Ramos (cell line): Measurements from ENCODE around the gene SYNDIG1.

ENCODE experiments used
- in situ Hi-C: fragments of 300-500 bp; cut with MboI; formaldehyde crosslinking; loops from one replicate; pipeline ENCODE4 v1.14.3; 2022; ENCODE audit warnings: low sequenced_read_pairs; ENCODE audit not compliant: unreplicated experiment

Gene SYNDIG1

DNA sequence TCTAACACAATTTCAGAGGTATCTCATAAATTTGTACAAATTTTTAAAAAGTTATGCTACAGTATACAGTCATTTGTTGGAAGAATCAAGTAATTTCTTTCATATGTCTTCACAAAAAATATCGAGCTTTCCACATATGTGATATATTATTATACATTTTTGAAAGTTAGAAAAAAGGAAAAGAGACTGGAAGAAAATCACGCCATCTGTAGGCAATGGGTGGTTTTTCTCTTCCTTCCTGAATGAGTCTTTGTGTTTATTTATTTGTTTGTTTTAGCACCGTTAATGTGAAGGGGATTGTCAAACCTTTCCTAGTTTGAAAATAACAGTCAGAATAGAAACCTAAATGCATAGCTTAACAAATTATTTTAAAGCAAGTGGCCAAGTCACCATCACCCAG lies 130.6 kb downstream of the SYNDIG1 start:
- in situ Hi-C loops, result no loop called here

DNA sequence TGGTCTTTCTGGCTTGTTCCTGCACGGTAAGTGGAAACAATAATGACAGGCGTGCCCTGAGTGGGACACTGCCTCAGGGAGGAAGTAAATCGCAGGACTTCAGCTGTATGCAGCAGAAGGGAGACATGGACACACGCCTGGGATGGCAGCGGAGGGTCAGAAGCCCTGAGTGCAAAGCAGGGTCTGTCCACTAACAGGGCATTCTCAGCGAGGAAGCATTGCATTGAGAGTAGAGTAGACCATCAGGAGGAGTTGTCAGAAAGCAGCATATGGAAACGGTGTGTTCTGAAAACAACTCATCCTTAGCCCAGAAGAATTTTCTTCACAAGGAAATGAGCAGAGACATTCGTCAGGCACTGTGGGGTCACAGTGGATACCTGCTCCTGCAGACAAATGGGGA lies 134.0 kb downstream of the SYNDIG1 start:
- in situ Hi-C loops, result no loop called here

DNA sequence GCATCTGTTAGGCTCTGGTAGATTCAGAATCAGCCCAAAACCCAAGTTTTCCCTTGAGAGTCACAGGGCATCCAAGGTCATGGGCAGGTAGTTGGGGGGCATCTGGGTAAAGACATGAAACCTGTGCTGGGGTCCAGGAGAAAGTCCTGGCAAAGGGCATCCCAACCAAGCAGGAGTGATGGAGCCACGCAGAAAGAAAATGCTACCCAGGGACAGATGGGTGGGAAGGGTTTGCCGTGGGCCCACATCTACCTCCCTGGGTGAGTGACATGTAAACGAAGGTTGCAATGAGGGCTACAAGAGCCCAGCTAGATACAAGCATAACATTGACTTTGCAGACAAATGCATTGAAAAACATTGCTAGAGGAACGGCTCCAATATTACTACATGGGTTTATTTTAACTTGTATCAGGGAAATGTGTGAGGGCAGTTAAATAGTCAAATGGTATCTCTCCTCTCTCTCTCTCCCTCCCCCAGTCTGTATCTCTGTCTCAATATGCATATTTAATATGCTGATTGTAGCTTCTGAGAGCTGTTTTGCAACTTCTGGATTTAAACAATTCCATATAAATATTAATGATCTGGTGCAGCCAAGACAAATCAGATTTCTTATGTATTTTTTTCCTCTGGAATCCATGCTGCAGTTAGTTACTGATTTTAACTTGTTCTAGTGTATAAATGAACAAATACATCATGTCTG lies 135.7 kb downstream of the SYNDIG1 start:
- in situ Hi-C loops, result no loop called here

DNA sequence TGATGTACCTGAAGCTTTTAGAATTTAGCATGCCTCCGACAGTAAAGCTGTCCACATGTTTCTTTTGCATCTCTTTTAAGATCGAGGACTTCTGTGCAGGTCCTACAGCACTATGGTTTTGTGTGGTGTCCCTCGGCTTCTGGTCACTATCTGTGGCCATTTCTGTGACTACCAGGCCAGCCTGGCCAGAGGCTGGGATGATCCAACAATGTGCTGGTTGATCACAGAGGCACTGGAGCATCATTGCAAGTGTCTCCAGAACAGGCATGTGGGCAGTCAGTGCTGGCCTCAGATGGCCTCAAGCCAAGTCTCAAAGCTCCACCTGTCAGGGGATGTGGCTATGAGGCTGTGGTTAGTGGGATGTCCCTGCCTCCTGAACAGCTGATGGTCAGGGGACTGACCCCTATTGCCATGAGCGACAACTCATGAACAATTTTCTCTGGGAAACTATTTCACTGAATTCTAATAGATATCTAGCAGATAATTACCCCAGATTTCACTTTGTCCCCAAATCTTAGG lies 136.6 kb downstream of the SYNDIG1 start:
- in situ Hi-C loops, result no loop called here

DNA sequence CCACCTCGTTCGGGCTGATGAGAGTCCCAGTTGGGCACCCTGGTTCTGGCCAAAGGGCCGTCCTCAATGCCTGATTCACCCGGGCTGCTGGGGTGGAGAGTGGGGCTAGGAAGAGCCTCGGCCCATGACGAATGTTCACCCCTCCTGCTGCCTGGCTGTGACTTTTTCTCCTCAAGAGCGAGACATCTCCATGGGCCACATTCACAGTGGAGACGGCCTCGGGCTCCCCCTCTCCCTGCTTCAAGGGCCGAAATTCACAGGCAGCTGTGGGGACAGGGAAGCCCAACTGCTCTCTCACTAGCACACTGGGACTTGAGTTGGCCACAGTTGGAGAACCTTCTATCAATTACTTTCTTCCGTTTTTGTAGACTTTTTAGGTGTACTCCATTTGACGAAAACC lies 138.0 kb downstream of the SYNDIG1 start:
- in situ Hi-C loops, result no loop called here

DNA sequence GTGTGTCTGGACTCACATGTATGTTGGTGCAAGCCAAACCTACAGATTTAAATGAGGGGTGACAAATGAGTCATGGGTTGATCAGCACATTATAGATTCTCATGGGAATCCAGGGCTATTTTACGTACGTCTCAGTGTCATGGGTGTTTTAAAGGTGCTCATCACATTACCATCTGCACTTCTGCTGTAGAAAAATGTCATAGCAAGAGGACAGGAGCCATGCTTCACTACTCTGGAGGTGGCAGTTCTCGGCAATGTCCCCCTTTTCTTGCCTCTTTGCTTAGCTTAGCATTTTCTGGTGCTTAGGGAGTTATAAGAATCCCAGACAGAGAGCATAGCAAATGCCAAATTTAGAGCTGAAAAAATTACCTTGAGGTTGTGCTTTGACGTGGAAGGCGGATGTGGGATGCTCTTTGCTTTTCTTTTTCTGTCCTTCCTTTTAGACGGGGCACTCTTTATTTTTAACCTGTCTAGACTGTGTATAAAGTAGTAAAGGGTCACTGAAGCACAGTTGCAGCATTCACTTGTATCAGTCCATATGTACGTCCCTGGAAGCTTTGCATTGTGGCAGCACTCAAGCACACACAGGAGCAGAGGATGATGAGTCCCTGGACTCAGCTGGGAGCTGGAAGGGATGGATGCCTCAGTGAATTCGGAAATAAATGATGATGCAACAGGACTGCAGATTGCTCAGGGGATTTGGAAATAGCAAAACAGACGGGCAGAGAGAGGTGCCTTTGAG lies 139.7 kb downstream of the SYNDIG1 start:
- in situ Hi-C loops, result no loop called here

DNA sequence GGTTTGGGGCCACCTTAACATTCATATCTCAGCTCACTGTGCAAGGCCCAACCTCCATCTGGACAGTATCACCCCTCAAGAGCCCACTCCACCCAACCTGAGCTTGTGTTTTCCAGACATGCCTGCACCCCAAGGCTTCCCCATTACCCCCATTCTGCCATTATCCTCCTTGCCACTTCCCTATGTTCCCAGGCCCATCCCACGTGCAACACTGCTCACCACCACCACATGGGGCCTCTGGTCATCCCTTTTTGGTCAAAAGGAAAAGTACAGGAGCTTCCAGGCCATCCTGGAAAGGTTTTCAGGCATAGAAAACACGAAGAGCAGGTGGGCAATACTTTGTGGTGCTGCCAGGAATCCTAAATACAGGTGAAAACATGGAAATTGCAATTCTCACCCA lies 140.3 kb downstream of the SYNDIG1 start:
- in situ Hi-C loops, result no loop called here

DNA sequence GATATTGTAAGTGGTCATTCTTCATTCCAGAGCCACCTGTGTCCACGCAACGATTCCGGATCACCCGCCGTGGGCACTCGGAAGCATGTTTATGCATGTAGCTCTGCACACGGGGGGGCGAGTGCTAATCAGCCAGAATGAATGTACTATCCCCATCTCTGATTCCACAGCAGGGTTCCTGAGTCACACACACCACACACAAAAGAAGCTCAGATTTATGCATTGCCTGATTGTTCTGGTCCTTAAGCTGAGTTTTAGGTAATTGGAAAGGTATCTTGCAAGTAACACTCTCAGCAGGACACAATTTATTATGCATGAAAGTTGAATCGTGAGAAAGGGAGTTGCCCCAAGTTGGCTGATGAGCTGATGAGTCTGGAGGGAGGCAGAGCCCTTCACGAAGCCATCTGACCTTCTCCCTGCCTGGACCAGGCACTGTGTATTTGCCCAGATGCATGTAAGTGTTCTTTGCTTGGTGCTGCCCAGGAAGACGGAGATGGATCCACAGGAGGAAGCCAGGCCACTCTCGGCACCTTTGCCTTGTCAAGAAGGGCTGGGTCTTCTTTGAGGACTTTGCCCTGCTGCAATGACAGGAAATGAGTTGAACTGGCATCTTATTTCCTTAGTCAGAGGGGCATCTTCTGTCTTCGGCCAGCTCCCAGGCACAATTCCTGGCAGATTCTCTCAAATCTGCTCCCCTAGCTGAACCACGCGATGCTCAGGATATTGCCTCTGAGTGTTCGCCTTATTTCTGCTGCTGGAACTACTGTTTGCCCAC lies 141.1 kb downstream of the SYNDIG1 start:
- in situ Hi-C loops, result no loop called here

DNA sequence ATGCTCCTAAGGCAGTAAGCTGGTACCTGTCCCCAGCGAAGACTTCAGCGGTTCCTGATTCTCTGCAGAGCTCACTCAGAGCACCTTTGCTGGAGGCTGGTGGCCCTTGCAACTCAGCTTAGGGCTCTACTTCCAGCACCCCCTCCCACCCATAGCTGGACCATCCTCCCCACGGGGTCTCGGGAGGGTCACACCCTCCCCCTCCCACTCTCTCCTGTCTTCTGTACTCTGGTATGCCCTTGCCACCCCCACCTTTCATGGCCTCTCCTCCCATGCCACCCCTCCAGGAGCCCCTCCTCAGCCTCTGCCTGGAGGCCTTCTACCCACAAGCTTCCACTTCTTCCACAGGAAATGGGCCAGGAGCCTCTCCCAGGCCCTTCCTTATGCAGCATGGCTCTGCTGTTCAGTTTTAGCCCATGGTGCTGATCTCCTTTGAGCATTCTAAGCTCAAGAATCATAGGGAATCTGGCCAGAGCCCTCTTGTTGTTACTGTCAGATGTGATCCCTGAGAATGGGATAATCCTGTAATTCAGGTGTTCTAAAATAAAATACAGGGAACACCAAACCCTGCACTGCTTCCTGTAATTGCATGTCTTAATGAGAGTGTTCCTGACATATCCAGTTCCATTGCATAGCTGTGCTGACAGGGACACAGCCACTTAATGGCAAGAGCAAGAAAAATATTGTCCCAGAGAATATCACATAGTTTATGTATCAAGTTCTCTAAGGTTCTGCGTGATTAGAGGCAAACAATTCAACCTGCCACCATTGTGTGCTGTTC lies 142.1 kb downstream of the SYNDIG1 start:
- in situ Hi-C loops, result no loop called here

DNA sequence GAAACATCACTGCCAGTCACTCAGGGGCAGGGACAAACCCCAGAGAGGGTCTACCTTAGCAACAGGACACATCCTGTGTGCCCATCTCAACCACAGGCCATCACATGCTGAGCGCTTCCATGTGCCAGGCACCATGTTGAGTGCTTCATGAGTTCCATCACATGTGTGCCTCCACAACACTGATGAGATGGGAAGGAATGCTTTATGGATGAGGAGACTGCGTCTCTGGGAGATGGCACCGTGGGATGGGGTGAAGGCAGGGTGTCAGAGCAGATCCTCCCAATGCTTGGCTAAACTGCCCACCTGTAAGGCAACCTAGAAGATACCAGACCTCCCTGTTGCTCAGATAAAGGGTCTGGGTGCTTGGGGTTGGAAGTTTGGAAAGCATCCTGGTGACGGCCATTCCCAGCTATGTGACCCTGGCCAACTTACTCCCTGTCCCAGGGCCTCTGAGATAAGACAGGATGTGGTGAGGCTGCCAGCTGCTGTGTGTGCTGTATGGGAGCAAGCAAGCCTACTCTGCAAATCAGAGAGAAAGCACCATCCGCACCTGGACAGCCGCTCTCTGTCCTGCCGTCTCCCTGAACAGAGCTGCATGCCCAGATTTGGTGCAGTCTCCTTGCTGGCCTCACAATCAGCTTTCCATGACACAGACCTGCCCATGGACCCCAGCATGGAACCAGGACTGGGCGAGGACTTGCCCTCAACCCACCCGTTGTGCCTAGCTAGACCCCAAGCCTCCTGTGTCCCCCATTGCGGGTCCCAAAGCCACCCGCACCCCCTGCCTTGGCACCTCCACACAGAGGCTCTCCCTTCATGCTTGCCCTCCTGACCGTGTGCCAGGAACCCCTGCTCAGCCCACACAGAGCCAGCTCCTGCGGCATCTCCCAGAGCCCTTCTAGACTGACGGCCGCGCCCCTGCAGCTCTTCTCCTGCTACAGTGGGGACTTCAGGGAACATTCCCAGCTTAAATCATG lies 143.7 kb downstream of the SYNDIG1 start:
- in situ Hi-C loops, result no loop called here

DNA sequence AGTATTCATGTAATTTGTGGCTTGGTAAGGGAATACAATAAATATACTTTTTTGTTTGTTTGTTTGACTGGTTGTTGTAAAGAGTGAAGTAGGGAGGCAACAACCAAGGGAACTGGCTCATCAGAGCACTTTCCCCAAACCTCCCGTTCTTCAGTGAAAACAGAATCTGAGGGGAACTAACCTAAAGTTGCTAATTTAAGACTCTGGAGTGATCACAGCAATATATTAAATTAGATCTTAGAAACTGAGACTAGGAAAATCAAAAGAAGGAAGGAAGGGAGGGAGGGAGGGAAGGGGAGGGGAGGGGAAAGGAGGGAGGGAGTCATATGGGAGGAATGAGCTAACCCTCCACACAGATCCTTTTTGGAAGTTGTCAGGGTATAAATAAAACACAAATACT lies 144.9 kb downstream of the SYNDIG1 start:
- in situ Hi-C loops, result no loop called here

DNA sequence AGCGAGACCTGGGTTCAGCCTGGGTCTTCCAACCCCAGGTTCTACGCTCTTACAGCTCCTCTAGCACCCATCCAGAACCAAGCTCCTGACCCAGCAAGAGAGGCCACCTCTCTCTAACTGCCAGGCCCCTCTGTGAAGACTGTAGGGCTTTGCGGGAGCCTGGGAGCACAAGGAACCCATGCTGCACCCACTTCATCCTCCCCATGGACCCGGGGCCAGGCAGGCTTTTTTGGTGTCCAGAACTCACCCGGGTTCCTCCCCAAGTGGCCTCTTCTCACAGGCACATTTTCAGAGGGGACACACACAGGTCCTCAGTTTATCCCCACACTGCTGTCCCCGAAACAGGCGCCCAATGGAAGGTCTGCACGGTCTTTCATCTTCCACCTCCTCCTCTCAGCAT lies 145.9 kb downstream of the SYNDIG1 start:
- in situ Hi-C loops, result no loop called here

DNA sequence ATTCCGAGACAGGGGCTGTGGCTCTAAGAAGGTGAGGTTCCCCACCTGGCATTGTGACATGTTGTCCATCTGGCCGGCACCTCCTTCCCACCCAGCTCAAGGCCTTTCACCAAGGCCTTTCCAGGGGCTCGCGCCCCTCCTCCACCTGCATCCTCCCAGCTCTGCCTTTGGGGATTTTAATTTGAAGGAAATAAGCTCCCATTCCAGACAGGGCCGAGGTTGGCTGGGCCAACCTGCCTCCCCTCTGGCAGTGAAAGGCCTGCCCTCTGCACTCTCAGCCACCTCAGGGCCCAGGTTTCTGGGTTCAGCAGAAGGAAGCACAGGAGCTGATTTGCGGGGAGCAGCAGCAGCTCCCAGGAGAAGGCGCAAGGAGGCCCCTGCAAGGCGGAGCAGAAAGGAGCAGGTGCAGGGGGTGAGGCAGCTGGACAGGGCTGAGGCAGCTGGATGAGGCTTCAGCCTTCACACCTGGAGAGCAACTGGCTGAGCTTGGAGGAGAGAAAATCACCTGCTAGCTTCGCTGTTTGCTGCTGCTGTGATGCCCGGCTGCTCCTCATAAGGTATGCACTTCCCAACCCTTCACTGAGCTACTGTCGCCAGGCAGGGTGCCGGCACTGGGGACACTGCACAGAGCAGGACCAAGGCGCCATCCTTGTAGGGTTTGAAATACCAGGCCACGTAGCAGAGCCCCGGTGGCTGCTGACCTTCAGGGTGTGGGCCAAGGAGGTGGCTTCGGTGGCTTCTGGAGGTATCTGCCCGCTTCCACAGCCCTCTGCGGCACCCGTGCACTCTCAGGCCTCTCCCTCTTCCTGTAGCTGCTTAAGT lies 147.0 kb downstream of the SYNDIG1 start:
- in situ Hi-C loops, result no loop called here

DNA sequence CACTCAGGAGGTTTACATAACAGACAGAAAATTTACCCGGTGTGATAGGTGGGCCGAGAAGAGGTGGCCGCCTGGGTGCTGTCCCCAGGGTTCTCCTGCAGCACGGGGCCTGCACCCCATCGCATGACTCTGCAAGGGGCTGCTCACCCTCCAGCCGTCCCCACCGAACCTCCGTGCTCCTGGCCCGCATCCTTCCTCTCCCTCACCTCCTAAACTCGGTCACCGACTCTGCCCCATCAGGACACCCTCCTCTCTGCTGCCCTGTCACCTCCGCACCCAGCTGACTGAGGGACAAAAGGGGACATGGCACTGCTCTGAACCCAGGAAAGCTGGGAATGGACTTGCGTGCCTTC lies 147.6 kb downstream of the SYNDIG1 start:
- in situ Hi-C loops, result no loop called here

DNA sequence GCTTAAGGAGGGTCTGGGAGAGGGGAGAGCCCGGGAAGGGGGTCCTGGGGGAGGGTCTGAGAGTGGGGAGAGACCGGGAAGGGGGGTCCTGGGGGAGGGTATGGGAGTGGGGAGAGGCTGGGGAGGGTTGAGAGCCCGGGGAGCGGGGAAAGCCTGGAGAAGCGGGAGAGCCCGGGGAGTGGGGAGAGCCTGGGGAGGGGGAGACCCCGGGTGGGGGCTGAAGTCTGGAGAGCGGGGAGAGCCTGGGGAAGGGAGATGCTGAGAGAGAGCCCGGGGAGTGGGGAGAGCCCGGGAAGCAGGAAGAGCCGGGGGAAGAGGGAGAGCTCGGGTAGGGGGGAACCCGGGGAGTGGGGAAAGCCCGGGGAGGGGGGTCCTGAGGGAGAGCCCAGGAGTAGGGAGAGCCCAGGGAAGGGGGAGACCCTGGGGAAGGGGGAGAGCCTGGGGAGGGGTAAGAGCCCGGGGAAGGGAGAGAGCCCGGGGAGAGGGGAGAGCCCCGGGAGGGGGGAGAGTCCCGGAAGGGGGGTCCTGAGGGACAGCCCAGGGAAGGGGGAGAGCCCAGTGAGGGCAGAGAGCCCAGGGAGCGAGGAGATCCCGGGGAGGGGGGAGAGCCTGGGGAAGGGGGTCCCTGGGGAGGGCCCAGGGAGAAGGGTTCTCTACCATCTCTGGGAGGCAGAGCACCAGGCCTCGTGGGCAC lies 148.5 kb downstream of the SYNDIG1 start:
- in situ Hi-C loops, result no loop called here

DNA sequence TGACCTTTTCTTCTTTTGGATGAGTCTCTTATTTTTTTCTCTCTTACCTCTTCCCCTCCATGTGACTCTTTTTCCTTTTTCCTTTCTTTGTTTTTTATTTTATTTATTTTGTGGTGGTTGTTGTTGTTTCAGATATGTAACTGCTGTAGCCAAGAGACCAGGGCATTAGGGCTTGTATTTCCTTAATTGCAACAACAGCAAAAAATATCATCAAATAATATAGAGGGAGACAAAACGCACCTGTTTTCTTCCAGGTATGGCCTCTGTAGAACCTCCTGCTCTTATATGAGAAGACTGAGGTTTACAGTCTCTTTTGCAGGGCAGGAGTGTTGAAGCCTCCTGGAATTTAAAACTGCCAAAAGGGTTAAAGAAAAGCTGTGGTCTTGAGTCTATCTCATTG lies 149.3 kb downstream of the SYNDIG1 start:
- in situ Hi-C loops, result no loop called here

DNA sequence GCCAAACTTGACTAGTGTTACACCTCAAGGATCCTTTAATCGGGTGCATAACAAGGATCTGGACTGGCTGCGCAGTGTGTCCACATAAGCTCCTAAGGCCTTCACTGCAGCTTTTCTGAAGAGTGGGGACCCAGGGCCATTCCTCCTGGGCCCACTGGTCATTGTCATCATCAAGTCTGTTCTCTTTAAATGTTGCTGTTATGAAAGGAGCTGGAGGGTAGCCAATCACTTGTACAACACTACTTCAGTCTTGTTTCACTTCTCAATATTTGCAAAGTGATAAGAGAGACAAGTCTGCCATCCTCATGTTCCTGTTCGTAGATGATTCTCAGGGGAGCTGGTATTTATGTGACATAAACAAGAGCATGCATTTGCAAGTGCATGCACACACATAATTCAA lies 149.8 kb downstream of the SYNDIG1 start:
- in situ Hi-C loops, result no loop called here
